ENCODE data around the gene RC3H1.
"Not testable (repeated sequence)": the region's sequence is repeated elsewhere in the genome, so short reads cannot be mapped to it uniquely, and the experiment has no call there.

Gene RC3H1

DNA sequence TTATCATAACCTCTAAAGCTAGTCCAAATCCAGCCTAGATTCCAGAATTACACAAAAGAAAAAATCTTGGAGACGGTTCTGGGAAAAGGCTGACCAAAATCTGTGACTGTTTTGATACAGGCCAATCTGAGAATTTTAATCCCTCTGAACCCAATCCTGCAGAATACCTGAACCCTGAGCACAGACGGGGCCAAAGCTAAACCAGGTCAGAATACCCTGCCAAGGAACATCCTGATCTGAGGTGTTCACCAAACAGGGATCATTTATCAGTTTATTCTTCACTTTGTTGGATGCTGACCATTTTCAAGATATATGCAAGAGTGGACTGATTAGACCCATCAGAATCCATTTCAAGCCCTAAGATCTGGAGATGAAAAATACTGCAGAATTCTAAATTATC, 3.6 kb downstream of the RC3H1 start:
- DNase-seq: no peak

- DNase-seq: no peak
Measured at GRCh38 chr1:174017231-174017970, 4.8 kb downstream of the RC3H1 start.

DNA sequence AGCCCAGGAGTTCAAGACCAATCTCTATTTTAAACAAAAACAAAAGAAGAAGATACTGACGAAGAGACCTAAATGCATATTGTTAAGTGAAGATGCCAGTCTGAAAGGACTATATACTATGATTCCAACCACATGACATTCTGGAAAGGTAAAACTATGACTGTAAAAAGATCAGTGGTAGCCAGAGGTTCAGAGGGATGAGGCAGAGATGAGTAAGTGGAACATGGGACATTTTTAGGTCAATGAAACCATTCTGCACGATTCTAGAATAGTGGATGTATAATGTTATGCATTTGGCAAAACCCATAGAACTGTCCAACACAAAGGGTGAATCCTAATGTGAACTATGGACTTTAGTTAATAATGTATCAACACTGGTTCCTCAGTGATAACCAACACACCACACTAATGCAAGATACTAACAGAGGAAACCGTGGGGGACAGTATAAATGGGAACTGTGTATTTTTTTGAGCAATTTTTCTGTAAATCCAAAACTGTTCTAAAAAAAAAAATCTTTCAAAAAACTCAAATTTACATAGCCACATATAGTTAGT, 8.2 kb downstream of the RC3H1 start:
- no peak for DNase-seq

DNA sequence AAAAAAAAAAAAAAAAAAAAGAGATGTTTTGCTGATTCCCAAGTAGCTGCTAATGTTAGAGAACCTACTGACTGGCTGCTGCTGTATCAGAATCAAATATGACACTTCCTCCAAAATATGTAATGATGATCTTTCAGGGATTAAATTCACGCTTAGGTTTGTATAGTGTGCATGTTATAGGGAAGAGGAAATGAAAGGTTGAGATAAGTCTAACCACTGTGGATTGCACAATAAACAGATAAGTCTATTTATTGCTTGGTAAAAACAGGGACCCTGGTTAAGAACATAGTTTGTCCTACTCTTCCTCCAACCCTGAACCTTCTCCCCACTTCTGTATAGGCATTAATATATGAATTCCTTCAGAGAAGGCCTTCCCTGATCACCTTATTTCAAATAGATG, 13.2 kb downstream of the RC3H1 start:
- no peak for DNase-seq

- no peak for DNase-seq
Measured at GRCh38 chr1:174008269-174008668, 13.9 kb downstream of the RC3H1 start.

- DNase-seq: no peak
Measured at GRCh38 chr1:174007851-174008250, 14.3 kb downstream of the RC3H1 start.

- no peak for DNase-seq
Measured at GRCh38 chr1:174005032-174005431, 17.1 kb downstream of the RC3H1 start.

DNA sequence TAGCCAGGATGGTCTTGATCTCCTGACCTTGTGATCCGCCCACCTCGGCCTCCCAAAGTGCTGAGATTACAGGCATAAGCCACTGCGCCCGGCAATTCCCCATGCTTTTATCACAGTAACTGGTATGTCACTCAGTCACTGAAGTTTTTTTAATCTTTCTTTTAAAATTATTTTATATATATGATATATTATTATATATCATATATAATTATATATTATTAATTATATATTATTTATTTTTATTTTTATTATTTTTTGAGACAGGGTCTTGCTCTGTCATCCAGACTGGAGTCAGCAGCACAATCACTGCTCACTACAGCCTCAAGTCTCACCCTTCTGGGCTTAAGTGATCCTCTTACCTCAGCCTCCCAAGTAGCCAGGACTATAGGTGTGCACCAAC, 18.3 kb downstream of the RC3H1 start:
- no peak for DNase-seq

DNA sequence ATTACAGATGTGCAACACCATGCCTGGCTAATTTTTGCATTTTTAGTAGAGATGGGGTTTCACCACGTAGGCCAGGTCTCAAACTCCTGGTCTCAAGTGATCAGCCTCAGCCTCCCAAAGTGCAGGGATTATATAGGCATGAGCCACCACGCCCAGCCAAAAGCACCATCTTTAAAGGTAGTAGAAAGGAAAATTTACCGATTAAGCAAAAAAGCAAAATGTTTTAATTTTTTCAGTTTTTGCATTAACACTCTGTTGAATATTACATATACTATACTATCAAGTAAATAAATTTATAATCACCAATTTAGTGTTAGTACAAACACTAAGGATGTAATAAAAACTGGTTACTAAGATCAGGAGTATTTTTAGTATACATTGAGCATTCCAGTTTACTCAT, 20.6 kb downstream of the RC3H1 start:
- no peak for DNase-seq

GRCh38 chr1:174000371-174000770, 21.8 kb downstream of the RC3H1 start:
- DNase-seq: no peak

DNA sequence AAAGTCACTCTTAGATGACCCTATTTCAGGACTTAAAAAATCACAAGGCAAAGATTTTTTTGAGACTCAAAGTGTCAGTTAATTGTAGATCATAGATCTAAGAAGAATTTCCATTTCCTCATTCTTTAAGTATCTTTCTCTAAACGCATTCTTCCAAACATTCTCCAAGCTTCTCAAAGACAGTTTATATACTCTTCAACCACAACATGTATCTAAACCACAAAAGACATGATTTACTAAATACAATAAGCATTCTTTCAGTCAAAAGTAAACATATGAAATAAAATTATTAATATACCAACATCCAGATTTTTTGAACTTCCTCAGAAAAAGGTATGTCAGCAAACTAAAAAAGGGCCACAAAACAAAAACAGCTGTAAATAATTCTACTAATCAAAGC, 24.4 kb downstream of the RC3H1 start:
- DNase-seq: no peak

DNA sequence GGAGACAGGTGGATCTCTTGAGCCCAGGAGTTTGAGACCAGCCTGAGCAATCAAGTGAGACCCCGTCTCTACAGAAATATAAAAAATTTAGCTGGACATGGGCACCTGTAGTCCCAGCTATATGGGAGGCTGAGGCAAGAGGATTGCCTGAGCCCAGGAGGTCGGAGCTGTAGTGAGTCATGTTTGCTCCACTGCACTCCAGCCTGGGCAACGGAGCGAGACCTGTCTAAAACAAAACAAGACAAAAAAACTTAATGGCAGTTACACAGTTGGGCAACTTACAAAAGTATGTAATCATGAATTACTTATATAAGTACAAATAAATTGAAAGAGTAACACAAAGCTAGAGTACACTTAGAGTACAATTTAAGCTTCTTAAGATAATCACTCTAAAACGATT, 25.2 kb downstream of the RC3H1 start:
- DNase-seq: no peak

DNA sequence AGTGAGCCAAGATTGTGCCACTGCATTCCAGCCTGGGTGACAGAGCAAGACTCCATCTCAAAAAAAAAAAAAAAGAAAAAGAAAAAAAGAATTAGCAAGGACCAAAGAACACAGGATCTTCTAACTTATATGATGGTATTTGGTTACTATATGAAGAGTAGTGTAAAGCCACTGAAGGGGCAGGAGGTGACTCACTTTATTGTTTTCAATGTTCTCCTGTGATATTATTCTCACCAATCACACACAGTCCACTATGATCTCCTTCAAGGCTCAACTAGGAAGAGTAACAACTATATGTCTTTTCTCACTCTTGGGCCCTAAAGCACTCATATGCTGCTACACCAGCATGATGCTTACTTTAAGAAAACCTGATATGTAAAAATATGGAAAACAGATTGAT, 26.7 kb downstream of the RC3H1 start:
- no peak for DNase-seq

- not testable (repeated sequence) for DNase-seq
Measured at GRCh38 chr1:173993948-173994347, 28.2 kb downstream of the RC3H1 start.

- no peak for DNase-seq
Measured at GRCh38 chr1:173988068-173988467, 34.1 kb downstream of the RC3H1 start.

GRCh38 chr1:173986951-173987350, 35.2 kb downstream of the RC3H1 start:
- DNase-seq: no peak

DNA sequence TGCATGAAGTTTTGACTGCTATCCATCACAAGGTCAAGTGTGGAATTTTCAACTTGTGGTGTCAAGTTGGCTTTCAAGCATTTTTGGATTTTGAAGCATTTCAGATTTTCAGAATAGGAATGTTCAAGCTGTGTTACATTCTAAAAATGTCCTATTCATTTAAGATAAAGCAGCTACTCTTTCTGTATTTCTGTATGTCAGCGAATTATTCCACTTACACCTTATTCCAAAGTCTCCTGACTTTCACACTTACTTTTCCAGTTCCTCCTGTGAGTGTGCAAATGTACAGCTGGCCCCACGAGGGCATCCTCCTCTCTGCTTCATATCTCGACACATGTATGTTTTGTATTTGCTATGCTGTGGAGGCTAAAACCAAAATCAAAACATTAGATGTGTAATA, 51.9 kb downstream of the RC3H1 start:
- DNase-seq: no peak

- DNase-seq: not testable (repeated sequence)
Measured at GRCh38 chr1:173965896-173966295, 56.3 kb downstream of the RC3H1 start.

DNA sequence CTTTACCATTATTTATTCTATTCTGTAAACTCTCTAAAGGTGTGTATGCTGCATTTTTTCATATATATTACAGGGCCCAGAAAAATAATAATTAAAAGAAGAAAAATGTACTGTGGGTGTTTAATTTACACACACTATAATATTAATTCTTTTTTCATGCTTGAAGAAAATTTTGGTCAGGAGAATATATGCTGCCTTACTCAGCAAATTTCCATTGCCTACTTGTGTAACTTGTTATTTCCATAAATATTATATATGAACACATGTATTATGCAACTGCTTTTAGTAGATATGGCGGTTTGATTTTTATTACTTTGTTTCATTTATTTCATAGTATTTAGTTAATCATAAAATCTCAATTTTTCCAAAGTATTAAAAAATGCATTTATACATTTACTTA, 58.7 kb downstream of the RC3H1 start:
- no peak for DNase-seq

- DNase-seq: no peak
Measured at GRCh38 chr1:173960625-173961024, 61.5 kb downstream of the RC3H1 start.

- no peak for DNase-seq
Measured at GRCh38 chr1:173954179-173954578, 68.0 kb downstream of the RC3H1 start.

DNA sequence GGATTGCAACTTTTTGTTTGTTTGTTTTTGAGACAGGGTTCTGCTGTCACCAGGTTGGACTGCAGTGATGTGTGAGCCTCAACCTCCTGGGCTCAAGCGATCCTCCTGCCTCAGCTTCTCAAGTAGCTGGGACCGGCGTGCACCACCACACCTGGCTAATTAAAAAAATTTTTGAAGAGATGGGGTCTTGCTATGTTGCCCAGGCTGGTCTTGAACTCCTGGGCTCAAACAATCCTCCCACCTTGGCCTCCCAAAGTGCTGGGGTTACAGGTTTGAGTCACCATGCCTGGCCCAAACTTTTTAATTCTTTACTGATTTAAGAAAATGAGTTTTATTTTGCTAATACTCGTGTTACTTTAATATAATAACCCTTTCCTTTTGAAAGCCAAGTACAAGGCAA, 73.6 kb downstream of the RC3H1 start:
- no peak for DNase-seq

DNA sequence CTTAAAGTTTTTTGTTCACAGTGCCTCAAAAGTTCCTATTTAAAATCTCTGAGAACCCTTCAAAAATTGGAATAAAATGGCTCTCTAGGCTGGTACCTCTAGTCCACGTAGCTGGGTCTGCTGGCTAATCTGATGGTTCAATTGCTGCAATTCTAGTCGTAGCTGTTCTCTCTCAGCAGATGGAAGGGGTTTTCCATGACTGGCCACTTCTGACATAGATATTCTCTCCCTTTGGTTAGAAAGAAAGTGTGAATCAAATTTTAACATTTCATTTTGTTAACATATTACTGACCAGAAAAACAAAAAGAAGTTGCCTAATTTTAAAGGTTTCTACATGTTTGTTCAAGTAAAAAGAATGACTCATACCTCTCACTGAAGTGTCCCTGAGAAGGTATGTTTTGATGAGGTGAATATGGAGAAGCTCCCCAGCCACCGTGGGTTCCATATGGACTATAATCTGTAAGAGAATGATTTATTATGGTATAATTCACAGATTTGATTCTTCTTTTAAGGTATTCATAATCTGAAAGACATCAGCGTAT, 75.7 kb downstream of the RC3H1 start:
- no peak for DNase-seq

GRCh38 chr1:173937062-173937461, 85.1 kb downstream of the RC3H1 start:
- no peak for DNase-seq

DNA sequence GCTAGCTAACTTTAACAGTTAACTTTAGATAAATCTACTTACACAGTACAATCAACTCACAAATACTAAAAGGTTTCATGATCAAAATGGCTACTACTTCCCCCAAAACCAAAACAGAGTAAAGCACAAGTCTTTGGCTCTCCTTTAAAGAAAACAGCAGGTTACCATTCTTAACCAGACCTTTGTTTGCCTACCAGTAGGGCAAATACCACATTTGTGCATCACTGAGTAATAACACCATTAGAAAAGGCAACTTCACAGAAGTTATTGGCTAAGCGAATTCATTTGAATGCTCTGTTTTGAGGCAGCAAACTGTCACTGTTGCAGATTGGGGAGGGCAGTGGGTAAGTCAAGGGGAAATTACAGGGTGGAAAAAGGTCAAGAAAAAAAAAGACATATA, 87.7 kb downstream of the RC3H1 start:
- DNase-seq: no peak

Measured in CD4-positive, alpha-beta T cell treated with Interleukin-1 beta for 1 hour (primary cell).